HUES6 (cell line): Measurements from ENCODE around the gene VSIG1.

Experiments used
- H3K27ac ChIP-seq: 2 replicates; pipeline ENCODE4 v1.7.0; 2013; ENCODE audit warnings: low read depth, mild to moderate bottlenecking, low read length, inconsistent platforms
- H3K27me3 ChIP-seq: 2 replicates; pipeline ENCODE4 v1.6.1; 2013; ENCODE audit warnings: low read length; ENCODE audit not compliant: control insufficient read depth, insufficient read depth
- H3K36me3 ChIP-seq: 2 replicates; pipeline ENCODE4 v1.6.1; 2013; ENCODE audit warnings: low read length; ENCODE audit not compliant: control insufficient read depth, insufficient read depth
- H3K4me1 ChIP-seq: 2 replicates; pipeline ENCODE4 v1.6.1; 2013; ENCODE audit warnings: low read length; ENCODE audit not compliant: control insufficient read depth, insufficient read depth
- H3K4me3 ChIP-seq: 2 replicates; pipeline ENCODE4 v1.5.1; 2013; ENCODE audit warnings: low read depth, low read length
- H3K9ac ChIP-seq: one replicate; pipeline ENCODE4 v1.6.1; 2013; ENCODE audit warnings: mild to moderate bottlenecking, low read length
- H3K9me3 ChIP-seq: 2 replicates; pipeline ENCODE4 v1.6.1; 2013; ENCODE audit warnings: low read depth, low read length; ENCODE audit not compliant: control insufficient read depth, insufficient read depth

VSIG1 gene

DNA sequence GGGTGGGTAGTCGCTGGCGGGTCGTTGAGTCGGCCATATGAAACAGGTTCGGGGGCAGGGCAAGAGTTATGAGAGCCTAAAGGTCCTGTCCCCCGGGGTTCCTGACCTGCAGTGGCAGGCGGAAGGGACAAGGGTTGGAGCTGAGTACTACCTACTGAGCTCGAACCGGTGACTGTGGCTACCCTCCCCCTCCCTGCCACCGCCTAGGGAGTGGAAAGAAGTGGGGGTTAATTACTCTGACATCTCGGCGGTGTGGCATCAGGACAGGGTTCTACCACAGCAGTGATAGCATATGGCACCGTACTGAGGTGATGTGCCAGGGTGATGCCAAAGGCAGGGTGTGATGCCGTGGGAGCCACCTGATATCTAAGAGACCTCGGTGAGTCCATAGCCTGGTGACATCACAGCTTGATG lies 47.0 kb downstream of the VSIG1 start:
- Histone ChIP-seq H3K36me3 (peaks cover 17% of the 10 kb centered on the region), H3K27ac (no peak overlapping the region), H3K4me1 (peaks cover 2% of the 10 kb centered on the region; the same call in 1 of the 2 replicates), H3K4me3 (peak overlapping the region; percentile 84), H3K9me3 (no peaks in the 10 kb centered on the region), H3K9ac (peak overlapping the region; percentile 16), H3K27me3 (peaks cover 3% of the 10 kb centered on the region; the same call in 1 of the 2 replicates)

DNA sequence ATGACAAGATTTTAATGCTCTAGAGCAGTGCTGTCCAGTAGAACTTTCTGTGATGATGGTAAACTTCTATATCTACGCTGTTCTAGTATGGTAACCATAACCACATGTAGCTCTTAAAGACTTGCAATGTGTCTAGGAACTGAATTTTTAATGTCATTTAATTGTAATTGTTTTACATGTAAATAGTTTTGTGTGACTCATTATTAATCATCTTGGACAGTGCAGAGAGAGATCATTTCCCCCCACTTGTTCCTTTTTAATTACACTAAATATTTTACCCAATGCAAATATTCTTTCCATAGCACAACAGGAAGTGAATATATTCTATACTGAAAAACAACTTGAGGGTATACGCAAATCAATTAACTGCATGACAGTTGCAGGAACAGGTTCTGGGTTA lies 52.5 kb downstream of the VSIG1 start:
- Histone ChIP-seq H3K36me3 (no peaks in the 10 kb centered on the region), H3K4me1 (no peaks in the 10 kb centered on the region), H3K9ac (no peak overlapping the region), H3K27ac (no peak overlapping the region), H3K9me3 (no peaks in the 10 kb centered on the region), H3K4me3 (no peak overlapping the region), H3K27me3 (no peaks in the 10 kb centered on the region; the same call in 1 of the 2 replicates)

DNA sequence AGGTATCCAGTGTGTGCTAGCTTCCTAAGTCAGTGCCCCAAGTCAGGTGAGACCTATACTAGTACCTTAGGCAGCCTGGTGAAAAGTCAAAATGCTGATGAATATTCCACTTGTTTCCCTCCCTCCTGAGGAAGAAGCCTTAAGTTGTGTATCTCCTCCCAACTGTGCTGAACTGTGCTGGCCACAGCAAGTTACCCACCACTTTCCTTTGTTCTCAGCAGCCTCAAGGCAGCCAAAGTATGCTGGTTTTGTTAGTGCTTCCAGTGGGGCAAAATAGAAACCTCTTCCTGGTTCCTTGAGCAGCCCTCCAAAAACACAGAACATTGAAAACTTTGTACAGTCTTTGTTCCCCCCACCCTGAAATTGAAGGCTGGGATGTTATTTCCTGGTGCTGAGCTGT lies 60.6 kb downstream of the VSIG1 start:
- Histone ChIP-seq H3K36me3 (no peaks in the 10 kb centered on the region), H3K4me3 (no peak overlapping the region), H3K4me1 (peaks cover 6% of the 10 kb centered on the region), H3K9me3 (no peaks in the 10 kb centered on the region), H3K27ac (no peak overlapping the region), H3K9ac (no peak overlapping the region), H3K27me3 (peaks cover 2% of the 10 kb centered on the region; the same call in 1 of the 2 replicates)

DNA sequence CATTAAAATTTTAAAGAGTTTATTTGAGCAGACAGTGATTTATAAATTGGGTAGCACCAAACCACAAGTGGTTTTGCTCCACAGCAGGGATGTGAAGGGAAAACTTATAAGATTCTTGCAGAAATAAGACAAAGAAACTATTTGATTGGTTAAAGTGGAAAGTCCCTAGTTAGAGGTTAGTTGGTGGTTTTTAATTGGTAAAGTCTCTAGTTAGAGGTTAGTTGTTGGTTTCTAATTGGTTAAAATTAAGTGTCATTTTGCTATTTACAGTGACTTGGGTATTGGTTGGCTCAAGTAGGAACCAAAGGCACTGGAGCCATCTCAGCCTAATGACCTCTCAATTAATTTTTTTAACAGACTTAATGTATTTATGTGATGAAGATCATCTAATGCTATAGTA lies 69.7 kb downstream of the VSIG1 start:
- Histone ChIP-seq H3K27me3 (no peaks in the 10 kb centered on the region; the same call in 1 of the 2 replicates), H3K36me3 (no peaks in the 10 kb centered on the region), H3K4me1 (no peaks in the 10 kb centered on the region), H3K27ac (no peak overlapping the region), H3K9ac (no peak overlapping the region), H3K9me3 (no peaks in the 10 kb centered on the region), H3K4me3 (no peak overlapping the region)

DNA sequence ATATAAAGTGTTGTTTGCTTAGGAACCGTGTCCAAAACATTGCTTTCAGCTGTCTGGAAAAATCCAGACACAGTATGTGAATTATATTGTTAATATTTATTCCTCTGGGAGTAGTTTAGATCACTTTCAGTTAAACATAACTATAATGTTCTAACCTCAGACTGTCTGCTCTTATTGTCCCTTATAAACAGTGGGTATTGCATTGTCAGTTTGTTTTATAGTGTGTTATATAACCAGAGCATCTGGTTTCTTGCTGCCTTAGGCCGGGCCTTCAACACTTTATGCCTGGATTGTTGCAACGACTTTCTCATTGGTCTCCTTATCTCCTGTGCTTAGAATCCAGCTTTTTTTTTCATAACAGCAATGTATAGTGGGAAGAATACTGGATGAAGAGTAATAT lies 73.1 kb downstream of the VSIG1 start:
- no peak overlapping the region for H3K9ac ChIP-seq
- no peaks in the 10 kb centered on the region; the same call in 1 of the 2 replicates for H3K27me3 ChIP-seq

DNA sequence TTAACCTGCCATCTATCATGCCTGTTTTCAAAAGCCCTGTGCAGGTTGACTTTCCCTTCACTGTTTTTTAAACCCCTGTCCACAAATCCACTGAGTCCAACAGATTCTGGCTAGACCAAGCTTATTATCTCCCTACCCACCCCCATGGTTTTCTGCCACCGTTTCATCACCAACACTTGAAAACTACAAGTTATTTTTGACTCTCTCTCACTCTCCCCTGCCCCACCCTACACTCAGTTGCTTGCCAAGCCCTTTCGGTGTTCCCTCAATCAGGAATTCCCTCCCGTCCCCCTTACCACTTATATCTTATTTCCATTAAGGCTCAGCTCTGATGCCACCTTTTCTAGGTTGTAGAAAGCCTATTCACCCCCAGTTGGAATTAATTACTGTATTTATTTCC lies 76.4 kb downstream of the VSIG1 start:
- peaks cover 21% of the 10 kb centered on the region for H3K4me1 ChIP-seq
- H3K9ac ChIP-seq, result no peak overlapping the region
- H3K27me3 ChIP-seq, result no peaks in the 10 kb centered on the region; the same call in 1 of the 2 replicates
- H3K27ac ChIP-seq, result no peak overlapping the region
- H3K9me3 ChIP-seq, result no peaks in the 10 kb centered on the region
- no peak overlapping the region for H3K4me3 ChIP-seq
- no peaks in the 10 kb centered on the region for H3K36me3 ChIP-seq

More for the DNA sequence above, 73.1 kb downstream of the VSIG1 start:
- no peak overlapping the region for H3K4me3 ChIP-seq
- no peaks in the 10 kb centered on the region for H3K36me3 ChIP-seq
- H3K4me1 ChIP-seq, result peaks cover 16% of the 10 kb centered on the region
- H3K27ac ChIP-seq, result no peak overlapping the region
- no peaks in the 10 kb centered on the region for H3K9me3 ChIP-seq

DNA sequence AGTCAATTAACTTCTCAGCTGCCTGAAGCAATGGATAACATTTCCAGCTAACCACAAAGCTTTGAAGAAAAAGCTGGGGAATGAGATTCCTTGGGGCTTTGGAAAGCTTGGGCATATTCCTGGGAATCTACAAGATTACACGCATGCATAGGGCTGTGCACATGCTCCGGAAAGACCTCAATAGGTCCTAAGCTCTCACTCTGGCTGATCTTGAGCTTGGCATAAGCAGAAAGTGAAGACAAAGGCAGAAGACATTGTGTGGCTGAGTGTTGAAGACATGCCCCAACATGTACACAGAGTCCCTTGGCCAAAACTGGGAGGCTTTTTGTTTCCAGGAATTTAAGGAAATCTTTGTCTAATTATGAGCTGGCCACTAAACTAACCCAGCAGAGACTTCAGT lies 77.9 kb downstream of the VSIG1 start:
- no peaks in the 10 kb centered on the region for H3K9me3 ChIP-seq

DNA sequence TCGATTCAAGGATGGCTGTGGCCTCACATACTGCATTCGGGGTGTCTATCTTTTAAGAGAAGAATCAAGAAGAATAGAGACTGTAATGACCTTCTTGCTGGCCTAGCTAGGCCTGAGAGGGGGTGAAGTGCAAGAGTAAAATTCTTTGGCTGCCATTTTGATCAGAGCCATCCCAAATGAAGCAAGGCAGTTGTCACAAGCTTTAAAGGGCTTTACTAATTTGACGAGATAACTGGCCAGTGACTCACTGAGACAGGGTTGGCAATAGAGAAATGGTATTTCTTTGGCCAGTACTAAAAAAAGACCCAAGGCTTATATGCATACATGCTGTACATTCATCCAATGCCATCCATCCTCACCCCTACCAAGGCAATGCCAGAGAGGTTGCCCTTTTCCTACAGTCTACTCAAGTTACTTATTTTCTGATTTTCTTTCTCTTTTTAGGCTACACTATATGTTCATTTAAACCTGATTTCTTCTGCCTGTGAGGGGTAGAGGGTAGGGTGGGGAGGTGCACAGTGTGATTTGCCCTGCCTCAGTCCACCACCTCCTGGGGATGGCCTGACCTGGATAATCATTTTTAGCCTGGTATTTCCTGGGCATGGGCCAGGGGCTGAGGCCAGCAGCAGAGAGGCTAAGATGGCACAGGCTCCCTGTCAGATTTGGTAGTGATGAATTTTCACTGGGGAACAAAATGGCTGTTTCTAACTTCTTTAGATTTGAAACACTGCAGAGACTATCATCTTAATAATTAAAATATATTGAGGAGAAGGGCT lies 78.9 kb downstream of the VSIG1 start:
- Histone ChIP-seq H3K36me3 (no peaks in the 10 kb centered on the region), H3K9me3 (no peaks in the 10 kb centered on the region), H3K4me1 (peaks cover 34% of the 10 kb centered on the region), H3K9ac (no peak overlapping the region), H3K27me3 (no peaks in the 10 kb centered on the region; the same call in 1 of the 2 replicates), H3K27ac (no peak overlapping the region), H3K4me3 (no peak overlapping the region)

More for the DNA sequence above, 77.9 kb downstream of the VSIG1 start:
- H3K9ac ChIP-seq, result no peak overlapping the region
- peaks cover 34% of the 10 kb centered on the region for H3K4me1 ChIP-seq
- peak overlapping the region; percentile 29 for H3K27ac ChIP-seq
- no peaks in the 10 kb centered on the region for H3K36me3 ChIP-seq
- H3K4me3 ChIP-seq, result no peak overlapping the region
- H3K27me3 ChIP-seq, result no peaks in the 10 kb centered on the region; the same call in 1 of the 2 replicates

DNA sequence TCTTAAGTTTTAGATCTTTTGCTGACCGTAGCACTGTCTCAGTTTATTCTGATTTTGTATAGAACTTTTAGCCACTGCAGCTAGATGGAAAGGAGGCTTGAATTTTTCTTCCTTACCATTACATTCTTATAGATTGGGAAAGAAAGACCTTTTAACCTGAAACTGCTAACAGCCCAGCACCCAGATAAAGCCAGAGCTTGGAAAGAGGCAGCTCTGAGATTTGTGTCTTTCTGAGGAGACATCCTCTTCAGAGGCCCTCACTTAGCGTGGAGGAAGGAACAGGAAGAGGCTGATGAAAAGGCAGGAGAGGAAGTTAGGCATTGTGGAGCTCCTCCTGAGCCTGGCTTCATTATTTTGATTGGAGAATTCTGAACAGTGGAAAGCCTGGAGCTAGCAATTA lies 81.8 kb downstream of the VSIG1 start:
- H3K27me3 ChIP-seq, result no peaks in the 10 kb centered on the region; the same call in 1 of the 2 replicates
- H3K27ac ChIP-seq, result peak overlapping the region; percentile 80
- no peaks in the 10 kb centered on the region for H3K9me3 ChIP-seq
- H3K36me3 ChIP-seq, result no peaks in the 10 kb centered on the region
- peak overlapping the region; percentile 6 for H3K9ac ChIP-seq
- H3K4me1 ChIP-seq, result peaks cover 25% of the 10 kb centered on the region
- H3K4me3 ChIP-seq, result peak overlapping the region; percentile 17; the same call in 1 of the 2 replicates

DNA sequence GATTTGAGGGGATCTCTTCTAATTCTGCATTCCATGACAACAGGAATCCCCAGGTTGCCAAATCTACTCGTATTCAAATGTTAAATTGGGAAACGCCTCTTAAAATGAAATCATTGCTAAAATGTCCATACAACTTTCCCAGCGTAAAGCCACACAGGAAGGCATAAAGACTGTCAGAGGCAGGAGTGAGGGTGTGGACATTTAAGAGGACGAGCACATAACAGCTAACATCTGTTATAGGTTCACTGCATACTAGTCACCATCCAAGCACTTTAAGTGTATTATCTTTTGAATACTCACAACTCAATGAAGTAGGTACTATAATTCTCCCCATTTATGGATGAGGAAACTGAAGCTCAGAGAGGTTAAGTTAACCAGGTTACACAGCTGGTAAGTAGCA lies 82.3 kb downstream of the VSIG1 start:
- no peaks in the 10 kb centered on the region for H3K36me3 ChIP-seq
- peaks cover 24% of the 10 kb centered on the region for H3K4me1 ChIP-seq
- no peaks in the 10 kb centered on the region for H3K9me3 ChIP-seq
- no peak overlapping the region for H3K9ac ChIP-seq
- H3K27me3 ChIP-seq, result no peaks in the 10 kb centered on the region; the same call in 1 of the 2 replicates
- no peak overlapping the region for H3K4me3 ChIP-seq
- peak overlapping the region; percentile 80 for H3K27ac ChIP-seq
